H1 (cell line): ENCODE results near the gene RPS6KA2. TPM values are rescaled to one million over a fixed set of nuclear protein-coding genes. Genes with fewer than 3 reads are reported as not detected.
"Not testable (repeated sequence)": the region's sequence is repeated elsewhere in the genome, so short reads cannot be mapped to it uniquely, and the experiment has no call there.

Experiments
- CTCF ChIA-PET: fragments of 300-600 bp; sonication (Branson Sonifier 250); formaldehyde crosslinking; loops from one replicate; lab custom pipeline; 2021; ENCODE audit not compliant: partially characterized antibody; lab: Charles Lee
- POLR2A ChIA-PET: fragments of 300-600 bp; sonication (Branson Sonifier 250); formaldehyde crosslinking; loops from one replicate; lab custom pipeline; 2021; ENCODE audit warnings: inconsistent platforms; ENCODE audit not compliant: partially characterized antibody; lab: Charles Lee
- DNase-seq, 2 experiments: peaks; one replicate each; pipeline versions ENCODE4 v3.0.0 to v3.0.0-alpha.2; 2010 to 2022; ENCODE audit warnings: low spot score in 2 of 2, low read depth in 1 of 2, mixed read lengths in 1 of 2
- FAIRE-seq: peaks from 2 replicates; lab custom pipeline; 2011; peaks lifted over from hg19 to GRCh38; lab: Jason Lieb, UNC
- H2AFZ ChIP-seq: 2 replicates; pipeline ENCODE4 v1.8.1; 2012; ENCODE audit warnings: low read length, inconsistent platforms
- H2AK5ac ChIP-seq: 2 replicates; pipeline ENCODE4 v1.6.1; 2013; ENCODE audit warnings: low read depth, low read length
- H2BK120ac ChIP-seq: replicated peaks from 2 replicates; pipeline ENCODE3; 2013; ENCODE audit warnings: low read depth, low read length, inconsistent platforms
- H2BK12ac ChIP-seq: 2 replicates; pipeline ENCODE4 v1.6.1; 2013; ENCODE audit warnings: low read depth, low read length
- H2BK15ac ChIP-seq: 2 replicates; pipeline ENCODE4 v1.6.1; 2013; ENCODE audit warnings: low read length
- H2BK20ac ChIP-seq: 2 replicates; pipeline ENCODE4 v1.6.1; 2013; ENCODE audit warnings: low read length
- H2BK5ac ChIP-seq: 2 replicates; pipeline ENCODE4 v1.6.1; 2013; ENCODE audit warnings: low read depth, low read length
- H3K14ac ChIP-seq: 2 replicates; pipeline ENCODE4 v1.6.1; 2013; ENCODE audit warnings: inconsistent platforms; ENCODE audit not compliant: insufficient read length
- H3K18ac ChIP-seq: 2 replicates; pipeline ENCODE4 v1.6.1; 2013; ENCODE audit warnings: low read length; ENCODE audit errors: extremely low read depth
- H3K23ac ChIP-seq: 2 replicates; pipeline ENCODE4 v1.6.1; 2013; ENCODE audit warnings: inconsistent platforms; ENCODE audit not compliant: insufficient read length
- H3K23me2 ChIP-seq: 2 replicates; pipeline ENCODE4 v1.6.1; 2013; ENCODE audit warnings: low read depth, low read length
- H3K27ac ChIP-seq: 2 replicates; pipeline ENCODE4 v1.6.1; 2011; ENCODE audit warnings: low read depth, low read length, inconsistent platforms
- H3K27me3 ChIP-seq, 4 experiments: replicated peaks in 1 of 4; 1 replicate in 1 of 4; 2 replicates in 3 of 4; pipeline versions ENCODE4 v1.6.1 to v1.8.1; 2011 to 2013; ENCODE audit warnings: low read length in 3 of 4, mild to moderate bottlenecking in 3 of 4, inconsistent platforms in 2 of 4, mixed read lengths in 2 of 4, moderate library complexity in 1 of 4; ENCODE audit not compliant: control insufficient read depth in 3 of 4, insufficient read depth in 3 of 4; ENCODE audit errors: extremely low read depth in 1 of 4
- H3K36me3 ChIP-seq, 4 experiments: 2 replicates each; pipeline versions ENCODE4 v1.6.1 to v1.8.1; 2011 to 2013; ENCODE audit warnings: mild to moderate bottlenecking in 4 of 4, low read length in 3 of 4, moderate library complexity in 2 of 4, control low read depth in 1 of 4, inconsistent platforms in 1 of 4; ENCODE audit not compliant: insufficient read depth in 4 of 4, control insufficient read depth in 2 of 4
- H3K4ac ChIP-seq: replicated peaks from 2 replicates; pipeline ENCODE3; 2013; ENCODE audit warnings: low read length, low read depth, mixed read lengths, inconsistent platforms; ENCODE audit not compliant: insufficient read length
- H3K4me1 ChIP-seq, 4 experiments: replicated peaks in 1 of 4; 1 replicate in 1 of 4; 2 replicates in 3 of 4; pipeline versions ENCODE4 v1.6.1 to v1.8.1; 2011 to 2013; ENCODE audit warnings: low read length in 3 of 4, inconsistent platforms in 2 of 4, mixed read lengths in 1 of 4; ENCODE audit not compliant: insufficient read depth in 4 of 4, control insufficient read depth in 3 of 4
- H3K4me2 ChIP-seq, 2 experiments: 2 replicates each; pipeline versions ENCODE4 v1.6.1 to v1.8.1; 2011 to 2013; ENCODE audit warnings: low read depth in 2 of 2, low read length in 2 of 2, control low read depth in 1 of 2, inconsistent platforms in 1 of 2, mild to moderate bottlenecking in 1 of 2; ENCODE audit not compliant: insufficient read depth in 1 of 2
- H3K4me3 ChIP-seq, 4 experiments: fragments of 200-600, 300-600 bp in 1 of 4; sonication (generic), shearing (Covaris generic), sonication (Bioruptor Twin) in 1 of 4; 2 replicates each; pipeline versions ENCODE4 v1.5.1 to v1.8.1; 2011 to 2016; ENCODE audit warnings: low read length in 4 of 4, low read depth in 3 of 4, control low read depth in 2 of 4, inconsistent platforms in 2 of 4, mild to moderate bottlenecking in 2 of 4, mixed read lengths in 1 of 4, moderate library complexity in 1 of 4; ENCODE audit not compliant: insufficient read depth in 2 of 4; ENCODE audit errors: extremely low read depth in 1 of 4
- H3K56ac ChIP-seq: replicated peaks from 2 replicates; pipeline ENCODE3; 2013; ENCODE audit warnings: low read depth, mild to moderate bottlenecking, mixed read lengths, low read length, inconsistent platforms; ENCODE audit not compliant: insufficient read length
- H3K79me1 ChIP-seq: 2 replicates; pipeline ENCODE4 v1.6.1; 2013; ENCODE audit warnings: low read depth, low read length, control low read depth
- H3K79me2 ChIP-seq, 2 experiments: 2 replicates each; pipeline versions ENCODE4 v1.6.1 to v1.8.1; 2012 to 2013; ENCODE audit warnings: low read length in 2 of 2, mild to moderate bottlenecking in 2 of 2, inconsistent platforms in 1 of 2; ENCODE audit not compliant: insufficient read depth in 2 of 2, control insufficient read depth in 1 of 2
- H3K9ac ChIP-seq, 4 experiments: replicated peaks in 1 of 4; 1 replicate in 1 of 4; 2 replicates in 3 of 4; pipeline versions ENCODE4 v1.6.1 to v1.8.1; 2011 to 2013; ENCODE audit warnings: low read depth in 3 of 4, low read length in 3 of 4, control low read depth in 2 of 4, mild to moderate bottlenecking in 2 of 4, moderate library complexity in 2 of 4, inconsistent platforms in 1 of 4; ENCODE audit errors: extremely low read depth in 1 of 4
- H3K9me3 ChIP-seq, 2 experiments: 2 replicates each; pipeline versions ENCODE4 v1.6.1 to v1.8.1; 2012 to 2013; ENCODE audit warnings: mild to moderate bottlenecking in 2 of 2, moderate library complexity in 2 of 2, control low read depth in 1 of 2, inconsistent platforms in 1 of 2, low read depth in 1 of 2, low read length in 1 of 2, mixed read lengths in 1 of 2; ENCODE audit not compliant: insufficient read depth in 2 of 2
- H4K20me1 ChIP-seq, 2 experiments: replicated peaks in 1 of 2; 2 replicates each; pipeline versions ENCODE3 to v1.8.1; 2011 to 2013; ENCODE audit warnings: inconsistent platforms in 2 of 2, low read length in 2 of 2, mild to moderate bottlenecking in 1 of 2; ENCODE audit not compliant: insufficient read depth in 2 of 2, control insufficient read depth in 1 of 2
- H4K5ac ChIP-seq: 2 replicates; pipeline ENCODE4 v1.6.1; 2013; ENCODE audit warnings: low read length, low read depth, mixed read lengths, inconsistent platforms; ENCODE audit not compliant: insufficient read length
- H4K8ac ChIP-seq: 2 replicates; pipeline ENCODE4 v1.8.0; 2013; ENCODE audit warnings: mild to moderate bottlenecking, moderate library complexity, low read length, inconsistent platforms; ENCODE audit not compliant: insufficient read depth; ENCODE audit errors: extremely low read depth
- H4K91ac ChIP-seq: replicated peaks from 2 replicates; pipeline ENCODE3; 2013; ENCODE audit warnings: low read length, mixed read lengths, inconsistent platforms; ENCODE audit not compliant: insufficient read length
- HDAC2 ChIP-seq, 2 experiments: fragments of 300-600 bp in 1 of 2; sonication (generic) in 1 of 2; IDR thresholded peaks; 2 replicates each; pipeline ENCODE4 v1.6.1; 2011 to 2012; ENCODE audit warnings: low read depth in 2 of 2, low read length in 2 of 2, mild to moderate bottlenecking in 2 of 2, moderate library complexity in 2 of 2, borderline replicate concordance in 1 of 2, inconsistent platforms in 1 of 2
- RAD21 ChIP-seq, 2 experiments: IDR thresholded peaks in 1 of 2; conservative IDR thresholded peaks in 1 of 2; 2 replicates each; pipeline ENCODE4 v1.6.1; 2011; ENCODE audit warnings: low read depth in 2 of 2, low read length in 2 of 2, improper control_type of control experiment in 1 of 2, inconsistent platforms in 1 of 2, mild to moderate bottlenecking in 1 of 2, moderate library complexity in 1 of 2
- WGBS, 2 experiments: shearing (Covaris generic) in 1 of 2; methylation state at CpG; one replicate each; pipeline versions ENCODE4 v1.1.6 to v1.1.7; 2013 to 2015; ENCODE audit warnings: low lambda C conversion rate in 2 of 2, mixed read lengths in 2 of 2, inconsistent platforms in 1 of 2, low coverage in 1 of 2, missing lambda C conversion rate in 1 of 2; ENCODE audit not compliant: insufficient replicate concordance in 2 of 2, insufficient coverage in 1 of 2, insufficient read length in 1 of 2; ENCODE audit errors: extremely low coverage in 1 of 2, missing lambda C conversion rate in 1 of 2; 5-methylcytosine and 5-hydroxymethylcytosine counted together
- polyA plus RNA-seq, 7 experiments: library from polyadenylated mRNA; depleted of rRNA in 3 of 7; stranded (reverse) in 5 of 7; unstranded in 2 of 7; fragments of >200 nt in 5 of 7; fragments of 200-250 nt in 2 of 7; gene quantifications; 1 replicate in 5 of 7; 2 replicates in 1 of 7; 4 replicates in 1 of 7; pipeline versions ENCODE4 v1.2.1 to v1.2.3, GENCODE V29; 2011 to 2013; ENCODE audit warnings: missing spikeins in 2 of 7, mixed read lengths in 2 of 7
- total RNA-seq: library from RNA; stranded (reverse); fragmentation: NEBNext Ultra II Directional; extraction: Animal tissue kit (Norgen Biotek cat#: 25700); gene quantifications from 2 replicates; pipeline ENCODE4 v1.2.1, GENCODE V29; 2021
- TF ChIP-seq, protein P1 (sequence below): IDR thresholded peaks from 2 replicates; pipeline ENCODE4 v1.6.1; 2011; ENCODE audit warnings: low read length, improper control_type of control experiment

The RPS6KA2 gene
- total and polyA plus RNA-seq, 2 of the 8 experiments (the other 6 are each of a cell fraction or from before 2014, with no cell fraction given): 8.8 to 25.7 TPM

DNA sequence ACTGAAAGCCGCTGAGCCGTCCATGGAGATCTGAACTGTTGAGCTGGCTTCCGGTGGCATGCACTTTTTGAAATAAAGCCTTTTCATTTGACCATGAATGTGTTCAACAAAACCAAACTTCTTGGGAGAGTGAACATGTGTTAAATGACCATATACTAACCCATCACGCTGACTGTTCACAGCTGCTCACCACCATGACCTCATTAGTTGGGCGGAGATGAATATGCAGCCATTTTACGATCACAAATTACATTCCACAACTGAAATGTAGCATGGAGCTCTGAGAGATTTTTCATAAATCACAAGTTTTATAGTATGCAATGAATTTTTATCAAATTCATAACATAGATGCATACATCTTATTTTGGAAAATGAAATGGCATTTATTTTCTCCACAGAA, 44.8 kb downstream of the RPS6KA2 start (continued):
- TF ChIP-seq, protein P1, sequence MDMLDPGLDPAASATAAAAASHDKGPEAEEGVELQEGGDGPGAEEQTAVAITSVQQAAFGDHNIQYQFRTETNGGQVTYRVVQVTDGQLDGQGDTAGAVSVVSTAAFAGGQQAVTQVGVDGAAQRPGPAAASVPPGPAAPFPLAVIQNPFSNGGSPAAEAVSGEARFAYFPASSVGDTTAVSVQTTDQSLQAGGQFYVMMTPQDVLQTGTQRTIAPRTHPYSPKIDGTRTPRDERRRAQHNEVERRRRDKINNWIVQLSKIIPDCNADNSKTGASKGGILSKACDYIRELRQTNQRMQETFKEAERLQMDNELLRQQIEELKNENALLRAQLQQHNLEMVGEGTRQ: no peak
- TF ChIP-seq RAD21 (IDR thresholded peaks at IDR 0.05 in 1 of 2, conservative IDR thresholded peaks at IDR 0.05 in 1 of 2; ENCODE audit: low read depth in 2 of 2, low read length in 2 of 2) (no peak), HDAC2 (IDR thresholded peaks at IDR 0.05; ENCODE audit: borderline replicate concordance in 1 of 2, low read depth in 2 of 2, low read length in 2 of 2) (no peak)
- TF ChIP-seq, all 59 proteins: peak for 0

DNA sequence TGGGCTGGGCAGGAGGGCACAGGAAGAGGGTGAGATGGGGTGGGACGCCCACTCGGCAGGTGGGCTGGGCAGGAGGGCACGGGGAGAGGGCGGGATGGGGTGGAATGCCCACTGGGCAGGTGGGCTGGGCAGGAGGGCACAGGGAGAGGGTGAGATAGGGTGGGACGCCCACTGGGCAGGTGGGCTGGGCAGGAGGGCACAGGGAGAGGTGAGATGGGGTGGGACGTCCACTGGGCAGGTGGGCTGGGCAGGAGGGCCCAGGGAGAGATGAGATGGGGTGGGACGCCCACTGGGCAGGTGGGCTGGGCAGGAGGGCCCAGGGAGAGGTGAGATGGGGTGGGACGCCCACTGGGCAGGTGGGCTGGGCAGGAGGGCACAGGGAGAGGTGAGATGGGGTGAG, 45.2 kb downstream of the RPS6KA2 start:
- peaks cover 0 to 15% of the 10 kb centered on the region in 2 experiments; a peak in 2 of 4 replicates for H3K79me2 ChIP-seq
- H3K27me3 ChIP-seq, DNase-seq, H3K23me2 ChIP-seq, H3K4me2 ChIP-seq, H2BK15ac ChIP-seq, FAIRE-seq, H2BK12ac ChIP-seq, H2AFZ ChIP-seq, POLR2A ChIA-PET, H3K4me3 ChIP-seq, H4K8ac ChIP-seq, H3K14ac ChIP-seq, H4K5ac ChIP-seq, H4K20me1 ChIP-seq, H3K4me1 ChIP-seq, H2BK120ac ChIP-seq, H3K9ac ChIP-seq, H2AK5ac ChIP-seq, H2BK20ac ChIP-seq, H3K79me1 ChIP-seq, H3K9me3 ChIP-seq, H3K56ac ChIP-seq, H2BK5ac ChIP-seq, H3K27ac ChIP-seq, H3K36me3 ChIP-seq, CTCF ChIA-PET, H3K23ac ChIP-seq, H3K4ac ChIP-seq, H4K91ac ChIP-seq: not testable (repeated sequence)
- WGBS, 2 experiments: 100% methylated on average over 2 of the region's 8 CpGs; no CpG with 5 or more reads in 1 of the 2 experiments
- H3K18ac ChIP-seq: peak overlapping the region; percentile 11; the same call in 1 of the 2 replicates
